ENCODE data around the gene RGS19.
"Not testable (repeated sequence)": the region's sequence is repeated elsewhere in the genome, so short reads cannot be mapped to it uniquely, and the experiment has no call there.

- TF ChIP-seq, protein P1, sequence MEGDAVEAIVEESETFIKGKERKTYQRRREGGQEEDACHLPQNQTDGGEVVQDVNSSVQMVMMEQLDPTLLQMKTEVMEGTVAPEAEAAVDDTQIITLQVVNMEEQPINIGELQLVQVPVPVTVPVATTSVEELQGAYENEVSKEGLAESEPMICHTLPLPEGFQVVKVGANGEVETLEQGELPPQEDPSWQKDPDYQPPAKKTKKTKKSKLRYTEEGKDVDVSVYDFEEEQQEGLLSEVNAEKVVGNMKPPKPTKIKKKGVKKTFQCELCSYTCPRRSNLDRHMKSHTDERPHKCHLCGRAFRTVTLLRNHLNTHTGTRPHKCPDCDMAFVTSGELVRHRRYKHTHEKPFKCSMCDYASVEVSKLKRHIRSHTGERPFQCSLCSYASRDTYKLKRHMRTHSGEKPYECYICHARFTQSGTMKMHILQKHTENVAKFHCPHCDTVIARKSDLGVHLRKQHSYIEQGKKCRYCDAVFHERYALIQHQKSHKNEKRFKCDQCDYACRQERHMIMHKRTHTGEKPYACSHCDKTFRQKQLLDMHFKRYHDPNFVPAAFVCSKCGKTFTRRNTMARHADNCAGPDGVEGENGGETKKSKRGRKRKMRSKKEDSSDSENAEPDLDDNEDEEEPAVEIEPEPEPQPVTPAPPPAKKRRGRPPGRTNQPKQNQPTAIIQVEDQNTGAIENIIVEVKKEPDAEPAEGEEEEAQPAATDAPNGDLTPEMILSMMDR (IDR thresholded peaks at IDR 0.05), result not testable (repeated sequence)
- TF ChIP-seq POLR2A (IDR thresholded peaks at IDR 0.05), result not testable (repeated sequence)
Measured at GRCh38 chr20:64088586-64088985, 9.3 kb upstream of the RGS19 start.
